ENCODE results near the gene SMIM30.
A peak's percentile ranks its signal among the peaks of the same experiment; 100 is the strongest.
"Not testable (repeated sequence)": the region's sequence is repeated elsewhere in the genome, so short reads cannot be mapped to it uniquely, and the experiment has no call there.

The SMIM30 gene, protein sequence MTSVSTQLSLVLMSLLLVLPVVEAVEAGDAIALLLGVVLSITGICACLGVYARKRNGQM
- total RNA-seq, result 4.0 to 29.1 (median 18.4) reads per million in 9 experiments

DNA sequence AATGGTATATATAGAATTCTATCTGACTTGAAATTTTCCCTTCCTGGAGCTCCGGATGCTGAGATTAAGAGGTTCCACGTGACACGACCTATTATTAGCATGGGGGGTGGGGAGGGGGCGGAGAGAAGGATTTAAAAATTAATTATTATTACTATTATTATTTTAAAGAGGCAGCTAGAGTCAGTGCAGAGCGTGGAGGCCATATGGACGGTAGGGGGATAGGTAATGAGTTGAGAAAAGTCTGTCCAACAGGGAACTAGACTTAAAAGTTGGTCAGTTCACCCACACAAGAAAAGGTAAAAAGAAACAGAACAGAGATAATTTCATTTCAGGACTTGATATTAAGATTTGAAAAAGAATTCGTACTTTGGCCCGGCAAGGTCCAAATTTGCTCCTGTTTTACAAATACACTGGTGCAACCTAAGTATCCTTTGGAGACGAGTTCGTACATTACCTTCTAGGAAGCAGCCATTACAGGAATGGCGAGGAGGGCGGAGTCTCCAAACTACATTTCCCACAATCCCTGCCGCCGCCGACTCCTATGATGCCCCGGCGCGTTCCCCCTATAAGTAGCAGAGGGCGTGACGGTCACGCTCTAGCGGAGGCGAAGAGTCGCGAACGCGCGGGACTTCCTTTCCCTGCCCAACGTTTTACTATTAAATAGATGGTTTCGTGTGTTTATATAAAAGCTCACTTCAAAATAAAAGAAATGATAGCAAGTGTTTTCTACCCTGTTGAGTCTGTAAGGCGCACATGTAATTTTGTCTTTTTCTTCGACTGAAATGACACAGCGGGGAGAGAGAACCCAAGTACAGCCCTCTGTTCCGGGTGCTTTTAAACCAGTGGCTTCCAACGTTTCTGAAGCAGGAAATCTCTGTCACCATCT, at the start of gene SMIM30:
TSS of gene SMIM30 (minus strand) at position 481 of the 886 bp plus-strand sequence. CDS start 976 bp downstream, outside the sequence.
- Mint-ChIP-seq H3K4me3 (peak within 1 kb of the TSS; percentile 86 to 92), H3K4me1 (ENCODE audit: low read depth in 2 of 2) (peaks cover 2 to 4% of the 10 kb centered on the region in 2 donors), H3K36me3 (ENCODE audit: insufficient read depth) (no peaks in the 10 kb centered on the region), H3K27me3 (no peaks in the 10 kb centered on the region), H3K27ac (peak within 1 kb of the TSS; percentile 85 to 94), H3K9me3 (no peaks in the 10 kb centered on the region)
- peak; percentile 78 to 80 (median 79) for DNase-seq
- ATAC-seq (replicated peaks), result peak; percentile 100

DNA sequence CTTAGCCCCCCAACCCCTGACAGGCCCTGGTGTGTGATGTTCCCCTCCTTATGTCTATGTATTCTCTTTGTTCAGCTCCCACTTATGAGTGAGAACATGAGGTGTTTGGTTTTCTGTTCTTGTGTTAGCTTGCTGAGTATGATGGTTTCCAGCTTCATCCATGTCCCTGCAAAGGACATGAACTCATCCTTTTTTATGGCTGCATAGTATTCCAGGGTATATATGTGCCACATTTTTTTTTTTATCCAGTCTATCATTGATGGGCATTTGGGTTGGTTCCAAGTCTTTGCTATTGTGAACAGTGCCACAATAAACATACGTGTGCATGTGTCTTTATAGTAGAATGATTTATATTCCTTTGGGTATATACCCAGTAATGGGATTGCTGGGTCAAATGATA, 47.8 kb upstream of the SMIM30 start:
- not testable (repeated sequence) for H3K36me3 Mint-ChIP-seq (ENCODE audit: insufficient read depth); H3K27ac Mint-ChIP-seq; H3K9me3 Mint-ChIP-seq; H3K4me3 Mint-ChIP-seq; ATAC-seq (replicated peaks); H3K4me1 Mint-ChIP-seq (ENCODE audit: low read depth in 2 of 2); DNase-seq
- H3K27me3 Mint-ChIP-seq, result peaks cover 7 to 10% of the 10 kb centered on the region in 2 donors

DNA sequence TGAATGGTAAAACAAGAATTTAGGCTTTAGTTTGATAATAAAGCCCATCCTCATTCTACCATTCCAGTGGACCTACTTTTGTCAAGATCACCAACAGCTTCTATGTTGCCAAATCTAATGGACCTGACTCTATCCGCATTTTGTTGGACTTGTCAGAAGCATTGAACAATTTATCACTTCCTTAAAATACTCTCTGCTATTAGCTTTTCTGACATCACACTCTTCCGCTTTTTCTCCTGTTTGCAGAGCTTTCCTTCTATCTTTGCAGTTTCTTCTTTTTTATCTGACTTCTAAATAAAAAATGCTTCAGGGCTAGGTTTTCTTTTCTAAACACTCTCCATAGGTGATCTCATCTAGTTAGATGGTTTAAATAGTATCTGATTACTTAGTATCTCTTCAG, 42.7 kb upstream of the SMIM30 start:
- H3K4me1 Mint-ChIP-seq (ENCODE audit: low read depth in 2 of 2), result no peaks in the 10 kb centered on the region
- ATAC-seq (replicated peaks) (no peak), DNase-seq (no peak)
- H3K9me3 Mint-ChIP-seq, result no peaks in the 10 kb centered on the region
- H3K4me3 Mint-ChIP-seq, result no peak overlapping the region
- H3K36me3 Mint-ChIP-seq (ENCODE audit: insufficient read depth), result no peaks in the 10 kb centered on the region
- H3K27me3 Mint-ChIP-seq, result no peaks in the 10 kb centered on the region
- H3K27ac Mint-ChIP-seq, result no peak overlapping the region

DNA sequence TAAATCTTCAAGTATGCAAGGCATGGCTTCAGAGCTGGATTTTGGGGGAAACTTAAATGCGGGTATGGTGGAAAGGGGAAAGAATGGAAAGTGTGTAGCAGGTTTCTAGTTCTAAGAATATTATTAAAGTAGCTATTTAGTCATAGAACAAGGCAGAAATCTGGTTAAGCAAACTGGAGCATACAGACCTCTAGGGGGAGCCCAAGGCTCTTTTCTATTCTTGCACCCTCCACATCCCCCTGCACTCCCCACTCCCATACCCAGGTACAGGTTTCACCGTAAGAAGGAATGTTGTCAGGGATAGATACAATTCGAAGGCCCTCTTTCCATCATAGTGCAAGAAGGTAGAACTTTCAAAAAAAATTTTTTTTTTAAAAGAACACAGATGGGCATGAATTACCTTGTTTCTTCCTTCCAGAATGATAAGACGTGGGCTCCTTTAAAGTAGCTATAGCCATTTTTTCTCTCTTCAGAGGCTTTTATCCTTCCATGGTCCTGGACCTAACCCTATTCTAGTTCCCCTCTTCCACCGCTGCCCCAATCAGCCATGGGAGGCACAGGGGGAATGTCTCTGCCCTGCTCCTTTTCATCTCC, 41.5 kb upstream of the SMIM30 start:
- ATAC-seq (replicated peaks) (no peak), DNase-seq (no peak)
- H3K36me3 Mint-ChIP-seq (ENCODE audit: insufficient read depth), result no peaks in the 10 kb centered on the region
- peaks cover 4 to 11% of the 10 kb centered on the region in 2 donors for H3K27me3 Mint-ChIP-seq
- H3K27ac Mint-ChIP-seq, result no peak overlapping the region
- H3K9me3 Mint-ChIP-seq, result no peaks in the 10 kb centered on the region
- H3K4me3 Mint-ChIP-seq, result no peak overlapping the region
- no peaks in the 10 kb centered on the region for H3K4me1 Mint-ChIP-seq (ENCODE audit: low read depth in 2 of 2)

DNA sequence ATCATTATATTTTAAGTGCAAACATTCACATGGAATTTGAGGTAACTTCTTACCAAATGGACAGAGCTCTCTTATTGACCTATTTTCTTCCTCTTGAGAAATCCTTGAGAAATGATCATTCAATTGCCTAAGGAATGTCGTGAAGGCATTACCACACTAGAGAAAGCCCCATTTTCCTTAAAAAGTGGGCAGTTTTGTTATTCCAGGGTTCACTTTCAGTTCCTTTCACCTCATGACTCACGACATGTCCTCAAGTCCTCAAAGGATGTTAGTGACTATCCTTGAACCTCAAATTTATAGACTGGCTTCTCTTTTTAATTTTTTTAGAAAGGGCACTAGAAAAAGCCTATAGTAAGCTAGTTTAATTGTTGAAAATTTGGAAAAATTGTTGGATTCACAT, 40.4 kb upstream of the SMIM30 start:
- Mint-ChIP-seq H3K27me3 (peaks cover 7 to 11% of the 10 kb centered on the region in 2 donors), H3K4me1 (ENCODE audit: low read depth in 2 of 2) (no peaks in the 10 kb centered on the region), H3K27ac (no peak overlapping the region), H3K4me3 (no peak overlapping the region), H3K9me3 (no peaks in the 10 kb centered on the region), H3K36me3 (ENCODE audit: insufficient read depth) (no peaks in the 10 kb centered on the region)
- no peak for DNase-seq
- ATAC-seq (replicated peaks), result no peak

DNA sequence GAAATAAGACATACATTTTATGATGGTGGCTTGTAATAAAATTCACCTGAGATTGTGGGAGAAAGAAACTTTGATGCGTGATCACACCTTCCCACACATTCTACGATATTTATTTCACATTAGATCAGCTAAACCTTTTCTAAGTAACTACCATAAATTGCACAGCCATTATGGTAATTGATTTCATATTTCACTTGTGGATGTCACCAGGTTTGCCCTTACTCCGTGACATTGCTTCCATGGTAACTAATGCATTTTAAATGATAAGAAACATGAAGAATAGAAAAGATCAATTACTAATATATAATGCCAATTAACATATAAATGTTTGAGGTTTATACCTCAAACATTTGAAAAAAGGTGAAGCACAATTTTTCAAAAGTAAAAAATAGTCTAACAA, 35.8 kb upstream of the SMIM30 start:
- Mint-ChIP-seq H3K27me3 (peaks cover 28 to 30% of the 10 kb centered on the region in 2 donors), H3K4me1 (ENCODE audit: low read depth in 2 of 2) (no peaks in the 10 kb centered on the region)
- ATAC-seq (replicated peaks), result no peak

DNA sequence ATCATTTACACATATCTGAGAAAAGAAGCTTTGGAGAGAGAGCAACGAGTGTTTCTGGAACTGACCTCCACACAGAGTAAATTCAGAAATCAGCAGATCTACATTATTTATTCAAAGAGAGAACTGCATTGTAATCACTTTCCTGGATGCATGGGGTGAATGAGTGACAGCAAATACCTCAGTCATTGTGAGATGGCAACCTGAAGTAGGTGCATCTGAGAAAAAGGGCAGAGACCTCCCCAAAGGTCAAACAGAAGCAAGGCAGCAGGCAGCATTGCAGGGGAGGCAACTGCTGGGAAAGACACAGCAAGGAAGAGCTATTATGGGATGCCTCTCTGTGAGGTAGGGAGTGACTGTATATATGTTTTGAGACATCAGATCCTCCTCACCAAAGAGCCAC, 26.5 kb upstream of the SMIM30 start:
- Mint-ChIP-seq H3K36me3 (ENCODE audit: insufficient read depth) (no peaks in the 10 kb centered on the region), H3K4me3 (no peak overlapping the region), H3K4me1 (ENCODE audit: low read depth in 2 of 2) (no peaks in the 10 kb centered on the region), H3K9me3 (no peaks in the 10 kb centered on the region), H3K27ac (no peak overlapping the region), H3K27me3 (peaks cover 24 to 29% of the 10 kb centered on the region in 2 donors)
- no peak for DNase-seq
- no peak for ATAC-seq (replicated peaks)

More for the DNA sequence above, 35.8 kb upstream of the SMIM30 start:
- Mint-ChIP-seq H3K27ac (no peak overlapping the region), H3K36me3 (ENCODE audit: insufficient read depth) (no peaks in the 10 kb centered on the region), H3K4me3 (no peak overlapping the region), H3K9me3 (no peaks in the 10 kb centered on the region)
- no peak for DNase-seq

DNA sequence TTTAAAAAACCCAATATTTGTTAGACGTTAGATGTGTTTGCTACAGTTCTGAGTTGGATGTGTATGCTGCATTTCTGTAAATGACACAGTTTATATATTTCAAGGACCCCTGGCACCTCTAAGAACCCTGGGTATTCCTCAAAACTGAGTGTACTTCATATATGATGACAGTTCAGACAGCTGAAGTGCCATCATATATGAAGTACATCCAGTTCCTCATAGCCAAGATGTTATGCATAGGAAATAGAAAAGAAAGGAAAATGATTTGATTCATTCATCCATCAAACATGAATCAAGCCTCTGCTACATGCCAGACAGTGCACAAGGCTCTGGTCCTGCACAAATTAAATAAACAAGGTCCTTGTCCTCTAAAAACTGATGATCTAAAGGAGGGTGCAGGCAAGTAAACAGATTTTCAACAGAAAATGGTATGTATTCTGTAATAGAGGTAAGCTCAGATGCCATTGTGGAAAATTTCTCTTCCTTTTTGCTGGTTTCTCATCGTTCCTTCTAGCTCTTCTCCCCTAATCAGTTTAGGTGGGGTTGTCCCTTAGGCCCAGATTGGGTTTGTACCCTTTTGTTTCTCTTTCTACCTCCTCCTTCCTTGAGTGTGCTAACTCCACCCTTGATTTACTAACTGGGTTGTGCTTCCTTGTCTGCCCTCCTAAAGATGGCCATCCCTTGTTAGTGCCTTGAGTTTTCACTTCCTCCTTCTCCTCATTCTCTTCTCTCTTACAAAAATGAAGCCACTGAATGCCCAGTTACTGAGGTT, 25.3 kb upstream of the SMIM30 start:
- no peak for DNase-seq
- Mint-ChIP-seq H3K9me3 (no peaks in the 10 kb centered on the region), H3K27ac (no peak overlapping the region), H3K27me3 (peaks cover 23 to 24% of the 10 kb centered on the region in 2 donors), H3K4me1 (ENCODE audit: low read depth in 2 of 2) (no peaks in the 10 kb centered on the region), H3K36me3 (ENCODE audit: insufficient read depth) (no peaks in the 10 kb centered on the region), H3K4me3 (no peak overlapping the region)
- no peak for ATAC-seq (replicated peaks)

DNA sequence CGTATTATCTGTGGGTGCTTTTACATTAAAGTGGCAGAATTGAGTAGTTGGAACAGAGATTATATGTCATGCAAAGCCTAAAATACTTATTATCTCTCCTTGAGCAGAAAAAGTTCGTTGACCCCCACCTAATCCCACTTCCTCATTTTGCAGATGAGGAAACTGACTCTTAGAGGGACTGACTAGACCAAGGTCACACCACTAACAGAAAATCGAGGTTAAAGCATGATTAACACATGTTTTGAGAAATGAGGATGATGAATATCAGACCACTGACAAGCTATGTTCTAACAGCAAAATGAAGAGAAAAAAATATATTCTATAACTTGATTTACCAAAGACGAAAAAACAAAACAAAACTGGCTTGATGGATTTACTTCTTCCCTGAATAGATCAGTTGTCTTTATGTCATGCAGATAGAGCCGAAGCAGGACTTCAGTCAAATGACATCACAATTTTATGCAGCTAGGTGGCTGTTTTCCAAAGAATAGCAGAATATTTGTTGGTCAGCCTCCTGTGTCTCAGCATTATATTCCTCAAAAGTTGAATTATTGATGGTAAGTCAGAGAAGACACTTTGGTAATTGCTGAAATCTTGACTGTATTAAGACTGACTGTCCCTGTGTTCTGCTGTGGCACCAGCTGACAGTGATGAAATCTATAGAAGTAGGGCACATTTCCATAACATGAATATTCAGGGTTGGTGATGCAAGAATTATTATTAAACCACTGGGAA, 24.2 kb upstream of the SMIM30 start:
- H3K4me1 Mint-ChIP-seq (ENCODE audit: low read depth in 2 of 2), result no peaks in the 10 kb centered on the region
- no peaks in the 10 kb centered on the region for H3K9me3 Mint-ChIP-seq
- no peak overlapping the region for H3K27ac Mint-ChIP-seq
- ATAC-seq (replicated peaks), result no peak
- no peak for DNase-seq
- peaks cover 14 to 24% of the 10 kb centered on the region in 2 donors for H3K27me3 Mint-ChIP-seq
- H3K4me3 Mint-ChIP-seq, result no peak overlapping the region
- H3K36me3 Mint-ChIP-seq (ENCODE audit: insufficient read depth), result no peaks in the 10 kb centered on the region

DNA sequence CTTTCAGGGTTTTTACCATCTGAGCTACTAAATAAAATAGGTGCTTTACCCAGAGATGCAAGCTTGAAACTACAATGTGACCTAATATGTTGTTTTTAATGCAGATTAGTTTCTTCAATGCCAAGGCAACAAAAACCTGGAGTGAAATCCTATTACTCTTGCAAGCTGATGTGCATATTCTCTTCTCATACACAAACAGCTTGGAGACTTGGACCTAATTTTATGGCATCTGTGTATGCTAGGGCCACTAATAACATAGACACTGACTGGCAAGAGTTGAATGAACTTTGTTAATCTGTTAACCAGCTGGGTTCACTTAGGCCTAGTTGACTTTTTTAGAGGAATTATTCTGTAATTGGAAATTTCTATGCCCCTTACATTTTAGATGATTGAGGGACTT, 23.4 kb upstream of the SMIM30 start:
- H3K36me3 Mint-ChIP-seq (ENCODE audit: insufficient read depth), result no peaks in the 10 kb centered on the region
- no peak for ATAC-seq (replicated peaks)
- H3K4me3 Mint-ChIP-seq, result no peak overlapping the region

DNA sequence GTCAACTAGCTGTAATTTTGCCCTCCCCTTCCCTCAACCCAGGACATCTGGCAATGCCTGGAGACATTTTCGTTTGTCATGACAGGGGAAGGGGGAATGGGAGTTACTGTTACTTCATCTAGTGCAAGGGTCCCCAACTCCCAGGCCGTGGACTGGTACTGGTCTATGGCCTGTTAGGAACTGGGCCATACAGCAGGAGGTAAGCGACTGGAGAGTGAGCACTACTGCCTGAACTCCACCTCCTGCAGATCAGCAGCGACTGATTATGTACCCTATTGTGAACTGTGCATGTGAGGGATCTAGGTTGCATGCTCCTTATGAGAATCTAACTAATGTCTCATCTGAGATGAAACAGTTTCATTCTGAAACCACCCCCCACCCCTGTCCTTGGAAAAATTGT, 22.6 kb upstream of the SMIM30 start:
- Mint-ChIP-seq H3K4me3 (no peak overlapping the region), H3K4me1 (ENCODE audit: low read depth in 2 of 2) (no peaks in the 10 kb centered on the region), H3K9me3 (no peaks in the 10 kb centered on the region), H3K36me3 (ENCODE audit: insufficient read depth) (no peaks in the 10 kb centered on the region), H3K27me3 (peaks cover 14 to 17% of the 10 kb centered on the region in 2 donors), H3K27ac (no peak overlapping the region)
- DNase-seq (no peak), ATAC-seq (replicated peaks) (no peak)

More for the DNA sequence above, 23.4 kb upstream of the SMIM30 start:
- H3K27ac Mint-ChIP-seq, result no peak overlapping the region
- H3K4me1 Mint-ChIP-seq (ENCODE audit: low read depth in 2 of 2), result no peaks in the 10 kb centered on the region
- DNase-seq, result no peak
- no peaks in the 10 kb centered on the region for H3K9me3 Mint-ChIP-seq
- peaks cover 14 to 24% of the 10 kb centered on the region in 2 donors for H3K27me3 Mint-ChIP-seq

DNA sequence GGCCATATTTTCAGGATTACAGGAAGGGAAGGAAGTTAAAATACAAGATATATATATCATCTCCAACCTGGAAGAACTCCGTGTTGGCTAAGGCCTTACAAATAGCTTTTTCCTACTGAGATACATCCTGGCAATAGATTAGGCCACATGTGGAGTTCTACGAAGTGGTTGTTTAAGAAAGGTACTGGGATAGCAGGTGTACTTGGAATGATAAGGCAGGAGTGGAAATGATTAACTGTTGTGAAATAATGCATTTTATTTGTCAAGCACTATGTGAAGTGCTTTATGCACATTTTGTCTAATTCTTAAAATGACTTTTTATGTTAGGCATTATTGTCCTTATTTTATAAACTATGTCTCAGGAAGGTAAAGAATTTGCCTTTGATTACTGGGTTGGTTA, 18.9 kb upstream of the SMIM30 start:
- H3K27me3 Mint-ChIP-seq, result peaks cover 7 to 10% of the 10 kb centered on the region in 2 donors
- no peak overlapping the region for H3K4me3 Mint-ChIP-seq
- H3K9me3 Mint-ChIP-seq, result no peaks in the 10 kb centered on the region
- no peak for DNase-seq
- no peak for ATAC-seq (replicated peaks)
- no peaks in the 10 kb centered on the region for H3K4me1 Mint-ChIP-seq (ENCODE audit: low read depth in 2 of 2)
- H3K36me3 Mint-ChIP-seq (ENCODE audit: insufficient read depth), result no peaks in the 10 kb centered on the region
- no peak overlapping the region for H3K27ac Mint-ChIP-seq

DNA sequence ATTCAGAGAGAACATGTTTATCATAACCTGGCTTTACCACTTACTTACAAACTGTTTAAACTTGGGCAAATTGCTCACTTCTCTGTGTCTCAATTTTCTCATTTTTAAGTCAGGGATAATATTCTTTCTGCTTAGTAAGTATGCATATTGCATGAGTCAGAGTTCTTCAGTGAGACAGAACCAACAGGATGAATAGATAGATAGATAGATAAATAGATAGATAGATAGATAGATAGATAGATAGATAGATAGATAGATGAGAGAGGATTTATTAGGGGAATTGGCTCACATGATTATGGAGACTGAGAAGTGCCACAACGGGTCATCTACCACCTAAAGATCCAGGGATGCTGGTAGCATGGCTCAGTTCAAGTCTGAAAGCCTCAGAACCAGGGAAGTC, 15.7 kb upstream of the SMIM30 start:
- no peak for ATAC-seq (replicated peaks)
- Mint-ChIP-seq H3K36me3 (ENCODE audit: insufficient read depth) (no peaks in the 10 kb centered on the region), H3K4me3 (no peak overlapping the region), H3K27ac (no peak overlapping the region), H3K4me1 (ENCODE audit: low read depth in 2 of 2) (no peaks in the 10 kb centered on the region), H3K27me3 (peaks cover 7 to 10% of the 10 kb centered on the region in 2 donors), H3K9me3 (no peaks in the 10 kb centered on the region)
- no peak for DNase-seq
